GM19328 (cell line): Measurements from ENCODE around the gene PATE1.

Experiments
- ATAC-seq: cut with Tn5 transposase; IDR thresholded peaks from one replicate; pipeline ENCODE4 v1.9.1; 2021; ENCODE audit warnings: mild to moderate bottlenecking, moderate library complexity; ENCODE audit not compliant: unreplicated experiment

The PATE1 gene

DNA sequence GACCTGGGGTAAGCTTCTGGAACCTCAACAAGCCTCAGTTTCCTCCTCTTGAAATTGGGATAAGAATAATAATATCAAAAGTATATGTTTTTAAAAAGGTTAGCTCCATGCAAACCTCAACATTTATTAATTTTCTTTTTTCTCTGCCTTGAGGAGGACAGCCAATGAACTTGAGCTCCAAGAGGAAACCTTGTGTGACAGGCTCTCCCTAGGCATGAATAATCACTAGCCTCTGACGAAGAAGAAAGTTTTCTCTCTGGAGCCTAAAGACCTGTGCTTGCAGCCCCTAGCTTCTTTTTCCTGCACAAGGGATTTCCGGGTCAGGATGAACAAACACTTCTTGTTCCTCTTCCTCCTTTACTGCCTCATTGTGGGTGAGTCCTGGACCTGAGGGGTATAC lies 41.7 kb downstream of the PATE1 start, which contains the start of gene PATE3:
Gene PATE3, plus strand, starts transcription at position 301 of the 400 bp plus-strand sequence. Its CDS starts 25 bp downstream, at position 326.
- no peak for ATAC-seq

DNA sequence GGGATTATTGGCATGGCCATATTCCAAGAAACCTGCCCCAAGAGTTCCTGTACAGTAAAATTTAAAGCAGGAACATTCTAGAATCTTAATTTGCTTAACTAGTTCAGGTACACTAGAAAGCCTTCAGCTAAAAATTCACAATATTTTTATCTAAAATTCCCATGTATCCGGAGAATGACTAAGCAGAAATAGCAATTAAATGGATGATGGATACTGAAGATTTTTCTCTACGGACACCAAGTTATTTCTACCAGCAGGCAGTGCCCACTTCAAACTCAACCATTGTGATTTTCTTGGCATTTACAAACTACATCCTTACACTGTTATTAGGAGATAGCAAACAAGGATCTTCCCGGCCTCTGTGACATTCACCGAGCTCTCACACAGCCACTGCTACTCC lies 44.7 kb downstream of the PATE1 start:
- ATAC-seq: no peak

DNA sequence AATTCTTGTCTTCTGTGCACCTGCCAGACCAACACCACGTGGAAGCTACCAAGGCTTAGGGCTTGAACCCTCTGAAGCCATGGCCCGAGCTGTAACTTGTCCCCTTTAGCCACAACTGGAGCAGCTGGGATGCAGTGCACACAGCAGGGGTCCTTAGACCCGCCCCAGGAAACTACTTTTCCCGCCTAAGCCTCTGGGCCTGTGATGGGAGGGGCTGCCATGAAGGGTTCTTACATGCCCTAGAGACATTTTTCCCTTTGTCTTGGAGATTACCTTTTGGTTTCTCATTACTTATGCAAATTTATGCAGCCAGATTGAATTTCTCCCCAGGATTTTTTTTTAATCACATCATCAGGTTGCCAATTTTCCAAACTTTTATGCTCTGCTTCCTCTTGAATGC lies 51.6 kb downstream of the PATE1 start:
- ATAC-seq: no peak
